ENCODE data around the gene GRIA4. TPM values are rescaled to one million over a fixed set of nuclear protein-coding genes. Genes with fewer than 3 reads are reported as not detected.

The GRIA4 gene
- total RNA-seq, 1 experiment from 2014 or later = not detected

GRCh38 chr11:105690467-105690866 is 80.6 kb downstream of the GRIA4 start:
- ChIA-PET CTCF (no interaction called here), POLR2A (ENCODE audit: low non-redundant PET) (no interaction called here)
- no peak for DNase-seq (ENCODE audit: low spot score)
- intact Hi-C loops (cut with micrococcal nuclease; ENCODE audit: unreplicated experiment) = no loop called here
- H3K27ac ChIP-seq (ENCODE audit: low read depth, low read length, poor library complexity, severe bottlenecking) = no peak overlapping the region
- TF ChIP-seq CTCF (conservative IDR thresholded peaks at IDR 0.05; ENCODE audit: low read depth, low read length) = no peak
- TF ChIP-seq EZH2 (IDR thresholded peaks at IDR 0.05; ENCODE audit: borderline replicate concordance, low read depth, low read length, poor library complexity, severe bottlenecking) = no peak
- H3K4me1 ChIP-seq (ENCODE audit: insufficient read depth, low read length, poor library complexity, severe bottlenecking) = no peaks in the 10 kb centered on the region
- no TSS peak for BruUV-seq (replicated peaks)
- peaks cover 4% of the 10 kb centered on the region for H3K27me3 ChIP-seq (replicated peaks; ENCODE audit: insufficient read depth, low read depth, low read length, poor library complexity)
- H3K36me3 ChIP-seq (ENCODE audit: insufficient read depth, low read length, poor library complexity, severe bottlenecking) = no peaks in the 10 kb centered on the region
- no peaks in the 10 kb centered on the region for H3K9me3 ChIP-seq (ENCODE audit: low read depth, low read length, poor library complexity, severe bottlenecking)
- H3K4me3 ChIP-seq (ENCODE audit: low read depth, low read length, poor library complexity, severe bottlenecking) = no peak overlapping the region

GRCh38 chr11:105693075-105693759 is 83.3 kb downstream of the GRIA4 start:
- Histone ChIP-seq H3K36me3 (ENCODE audit: insufficient read depth, low read length, poor library complexity, severe bottlenecking) (no peaks in the 10 kb centered on the region), H3K27me3 (replicated peaks; ENCODE audit: insufficient read depth, low read depth, low read length, poor library complexity) (peaks cover 4% of the 10 kb centered on the region), H3K4me1 (ENCODE audit: insufficient read depth, low read length, poor library complexity, severe bottlenecking) (no peaks in the 10 kb centered on the region), H3K27ac (ENCODE audit: low read depth, low read length, poor library complexity, severe bottlenecking) (no peak overlapping the region), H3K9me3 (ENCODE audit: low read depth, low read length, poor library complexity, severe bottlenecking) (no peaks in the 10 kb centered on the region), H3K4me3 (ENCODE audit: low read depth, low read length, poor library complexity, severe bottlenecking) (no peak overlapping the region)
- ChIA-PET POLR2A (ENCODE audit: low non-redundant PET) (no interaction called here), CTCF (no interaction called here)
- intact Hi-C loops (cut with micrococcal nuclease; ENCODE audit: unreplicated experiment) = no loop called here
- TF ChIP-seq EZH2 (IDR thresholded peaks at IDR 0.05; ENCODE audit: borderline replicate concordance, low read depth, low read length, poor library complexity, severe bottlenecking) (no peak), CTCF (conservative IDR thresholded peaks at IDR 0.05; ENCODE audit: low read depth, low read length) (no peak)
- no TSS peak for BruUV-seq (replicated peaks)
- no peak for DNase-seq (ENCODE audit: low spot score)

DNA sequence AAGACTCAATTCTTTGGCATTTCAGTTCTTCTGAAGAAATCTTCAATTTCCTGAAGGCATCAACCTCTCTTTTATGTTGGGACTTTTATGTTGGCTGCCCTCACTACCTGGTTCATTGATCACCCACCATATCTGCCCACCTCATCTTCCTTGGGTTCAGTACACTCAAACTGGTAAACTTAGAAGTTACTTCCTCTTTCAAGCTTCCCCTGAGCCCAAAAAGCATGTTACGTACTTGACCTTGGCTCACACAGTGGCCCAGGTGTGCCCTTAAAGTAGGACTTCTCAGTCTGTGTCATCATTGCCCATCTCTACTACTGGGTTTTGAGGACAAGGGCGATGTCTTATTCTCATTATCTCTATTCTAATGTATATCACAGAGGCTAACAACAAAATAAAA is 86.1 kb downstream of the GRIA4 start:
- ChIA-PET POLR2A (ENCODE audit: low non-redundant PET) (no interaction called here), CTCF (no interaction called here)
- DNase-seq (ENCODE audit: low spot score) = no peak
- no peaks in the 10 kb centered on the region for H3K4me1 ChIP-seq (ENCODE audit: insufficient read depth, low read length, poor library complexity, severe bottlenecking)
- H3K36me3 ChIP-seq (ENCODE audit: insufficient read depth, low read length, poor library complexity, severe bottlenecking) = no peaks in the 10 kb centered on the region
- H3K27ac ChIP-seq (ENCODE audit: low read depth, low read length, poor library complexity, severe bottlenecking) = no peak overlapping the region
- no TSS peak for BruUV-seq (replicated peaks)
- intact Hi-C loops (cut with micrococcal nuclease; ENCODE audit: unreplicated experiment) = no loop called here
- no peaks in the 10 kb centered on the region for H3K9me3 ChIP-seq (ENCODE audit: low read depth, low read length, poor library complexity, severe bottlenecking)
- TF ChIP-seq EZH2 (IDR thresholded peaks at IDR 0.05; ENCODE audit: borderline replicate concordance, low read depth, low read length, poor library complexity, severe bottlenecking) = no peak
- TF ChIP-seq CTCF (conservative IDR thresholded peaks at IDR 0.05; ENCODE audit: low read depth, low read length) = no peak
- no peak overlapping the region for H3K4me3 ChIP-seq (ENCODE audit: low read depth, low read length, poor library complexity, severe bottlenecking)
- peaks cover 6% of the 10 kb centered on the region for H3K27me3 ChIP-seq (replicated peaks; ENCODE audit: insufficient read depth, low read depth, low read length, poor library complexity)

Measured in A673 (cell line).